ENCODE data around the gene PRELID3B. TPM values are rescaled to one million over a fixed set of nuclear protein-coding genes. Genes with fewer than 3 reads are reported as not detected.

The PRELID3B gene
- total and polyA plus RNA-seq, 2 of the 13 experiments (the other 11 are each of a cell fraction or from before 2014, with no cell fraction given) = 23.3 to 42.6 TPM

- BruUV-seq (replicated peaks) = no TSS peak
- H4K20me1 ChIP-seq (ENCODE audit: insufficient read depth, low read length) = no peaks in the 10 kb centered on the region
- in situ Hi-C loops (cut with HindIII; ENCODE audit: extremely low pct_ligation_motif_present, low pct_unique_long_range_greater_than_20kb) = no loop called here
- TF ChIP-seq RXRB (CRISPR knock-in tag; IDR thresholded peaks at IDR 0.05; ENCODE audit: borderline replicate concordance) = no peak
- TF ChIP-seq ZSCAN22 (CRISPR knock-in tag; IDR thresholded peaks at IDR 0.05) = no peak
- TF ChIP-seq, protein P1, sequence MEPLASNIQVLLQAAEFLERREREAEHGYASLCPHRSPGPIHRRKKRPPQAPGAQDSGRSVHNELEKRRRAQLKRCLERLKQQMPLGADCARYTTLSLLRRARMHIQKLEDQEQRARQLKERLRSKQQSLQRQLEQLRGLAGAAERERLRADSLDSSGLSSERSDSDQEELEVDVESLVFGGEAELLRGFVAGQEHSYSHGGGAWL (CRISPR knock-in tag; IDR thresholded peaks at IDR 0.05) = peak; percentile 23; the same call in 1 of the 2 replicates
- TF ChIP-seq, protein P2, sequence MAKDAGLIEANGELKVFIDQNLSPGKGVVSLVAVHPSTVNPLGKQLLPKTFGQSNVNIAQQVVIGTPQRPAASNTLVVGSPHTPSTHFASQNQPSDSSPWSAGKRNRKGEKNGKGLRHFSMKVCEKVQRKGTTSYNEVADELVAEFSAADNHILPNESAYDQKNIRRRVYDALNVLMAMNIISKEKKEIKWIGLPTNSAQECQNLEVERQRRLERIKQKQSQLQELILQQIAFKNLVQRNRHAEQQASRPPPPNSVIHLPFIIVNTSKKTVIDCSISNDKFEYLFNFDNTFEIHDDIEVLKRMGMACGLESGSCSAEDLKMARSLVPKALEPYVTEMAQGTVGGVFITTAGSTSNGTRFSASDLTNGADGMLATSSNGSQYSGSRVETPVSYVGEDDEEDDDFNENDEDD (CRISPR knock-in tag; IDR thresholded peaks at IDR 0.05; ENCODE audit: borderline replicate concordance) = no peak
- no peak for TF ChIP-seq NFE2L1 (CRISPR knock-in tag; IDR thresholded peaks at IDR 0.05; ENCODE audit: borderline replicate concordance)
- TF ChIP-seq, protein P3, sequence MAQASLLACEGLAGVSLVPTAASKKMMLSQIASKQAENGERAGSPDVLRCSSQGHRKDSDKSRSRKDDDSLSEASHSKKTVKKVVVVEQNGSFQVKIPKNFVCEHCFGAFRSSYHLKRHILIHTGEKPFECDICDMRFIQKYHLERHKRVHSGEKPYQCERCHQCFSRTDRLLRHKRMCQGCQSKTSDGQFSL (CRISPR knock-in tag; IDR thresholded peaks at IDR 0.05) = 0 out of 2 replicates have a peak, but pooled peaks have one; percentile 22
- 0 out of 2 replicates have a peak, but pooled peaks have one; percentile 69 for TF ChIP-seq ZNF512 (CRISPR knock-in tag; IDR thresholded peaks at IDR 0.05)
- TF ChIP-seq KAT7 (CRISPR knock-in tag; IDR thresholded peaks at IDR 0.05; ENCODE audit: borderline replicate concordance) = no peak
- no peak for TF ChIP-seq NR2F6 (IDR thresholded peaks at IDR 0.05)
- no peak for TF ChIP-seq NR2F6 (CRISPR knock-in tag; IDR thresholded peaks at IDR 0.05)
- no peak for TF ChIP-seq PHF21A (CRISPR knock-in tag; IDR thresholded peaks at IDR 0.05)
- no peak for TF ChIP-seq GMEB2 (CRISPR knock-in tag; IDR thresholded peaks at IDR 0.05; ENCODE audit: low read depth)
- TF ChIP-seq ZNF724P (CRISPR knock-in tag; IDR thresholded peaks at IDR 0.05; ENCODE audit: borderline replicate concordance) = peak; percentile 4; the same call in 1 of the 2 replicates
- TF ChIP-seq SMC3 (IDR thresholded peaks at IDR 0.05; ENCODE audit: low read length) = no peak
- TF ChIP-seq ZNF687 (CRISPR knock-in tag; IDR thresholded peaks at IDR 0.05) = 0 out of 2 replicates have a peak, but pooled peaks have one; percentile 3
- TF ChIP-seq RBFOX2 (IDR thresholded peaks at IDR 0.05; ENCODE audit: low read depth, low read length) = peak; percentile 45
Measured at GRCh38 chr20:59015411-59015810, 27.2 kb downstream of the PRELID3B start.

More at GRCh38 chr20:59015411-59015810, 27.2 kb downstream of the PRELID3B start:
- Histone ChIP-seq H2AFZ (ENCODE audit: low read length) (no peak overlapping the region), H3K27ac (ENCODE audit: extremely low read length, insufficient read depth, low read length) (peak overlapping the region; percentile 42), H3K4me2 (ENCODE audit: low read depth, low read length) (peak overlapping the region; percentile 66), H3K79me2 (ENCODE audit: insufficient read depth, low read length) (peaks cover 15% of the 10 kb centered on the region), H3K9me3 (ENCODE audit: low read length) (no peaks in the 10 kb centered on the region), H3K36me3 (replicated peaks in 1 of 2; ENCODE audit: control insufficient read depth in 1 of 2, insufficient read depth in 2 of 2, low read length in 2 of 2) (no peaks in the 10 kb centered on the region; a peak in 1 of 5 replicates), H3K27me3 (ENCODE audit: control insufficient read depth in 1 of 2, insufficient read depth in 2 of 2, low read length in 2 of 2) (no peaks in the 10 kb centered on the region), H3K4me1 (ENCODE audit: insufficient read depth, low read length) (peaks cover 90% of the 10 kb centered on the region), H3K4me3 (replicated peaks in 1 of 3; ENCODE audit: insufficient read depth in 1 of 3, low read depth in 2 of 3, low read length in 3 of 3) (peak overlapping the region in 1 of 3 experiments; percentile 51; a peak in 2 of 6 replicates), H3K9ac (ENCODE audit: insufficient read depth, low read depth, low read length) (peak overlapping the region; percentile 19; the same call in 1 of the 2 replicates)
- ATAC-seq (no peak), DNase-seq (ENCODE audit: low spot score) (no peak), FAIRE-seq (no peak)
- intact Hi-C loops (cut with micrococcal nuclease; ENCODE audit: unreplicated experiment) = loop anchor here (5.0 kb wide), 1 partner anchor 33 kb away; the partner anchor contains the start of gene NELFCD
- WGBS (ENCODE audit: low lambda C conversion rate) = 74% methylated on average over 16 of the region's 16 CpGs
- ChIA-PET CTCF (ENCODE audit: low intra/inter-chr PET ratio, low total read pairs) (no interaction called here), POLR2A (interaction anchor here (1.4 to 7.7 kb wide), 4 partner anchors 10 to 19 kb away, joined by 3 to 61 read pairs (median 9); partner anchors contain the start of gene ATP5F1E)

All from HepG2 (cell line).